Stimulated activated CD4-positive, alpha-beta T cell treated with anti-CD3 and anti-CD28 coated beads, TNF-alpha, amount 100 ng/mL, for 1 hour (primary cell): ENCODE data around the gene LRRC75B.
"Not testable (repeated sequence)": the region's sequence is repeated elsewhere in the genome, so short reads cannot be mapped to it uniquely, and the experiment has no call there.

Source experiments
- DNase-seq, 3 donors: peaks; one replicate each; pipeline ENCODE4 v3.0.0-alpha.2; 2020; ENCODE audit warnings: low read depth in 3 of 3, low spot score in 1 of 3

LRRC75B gene

GRCh38 chr22:24602847-24603769 is 10.2 kb upstream of the LRRC75B start, which contains the start of gene GGT1:
GGT1 (plus strand) TSS chr22:24603193; CDS start chr22:24611082, 7,889 bp downstream.
- DNase-seq = not testable (repeated sequence)

- DNase-seq = not testable (repeated sequence)
Observed at GRCh38 chr22:24602105-24602749, 9.4 kb upstream of the LRRC75B start.

DNA sequence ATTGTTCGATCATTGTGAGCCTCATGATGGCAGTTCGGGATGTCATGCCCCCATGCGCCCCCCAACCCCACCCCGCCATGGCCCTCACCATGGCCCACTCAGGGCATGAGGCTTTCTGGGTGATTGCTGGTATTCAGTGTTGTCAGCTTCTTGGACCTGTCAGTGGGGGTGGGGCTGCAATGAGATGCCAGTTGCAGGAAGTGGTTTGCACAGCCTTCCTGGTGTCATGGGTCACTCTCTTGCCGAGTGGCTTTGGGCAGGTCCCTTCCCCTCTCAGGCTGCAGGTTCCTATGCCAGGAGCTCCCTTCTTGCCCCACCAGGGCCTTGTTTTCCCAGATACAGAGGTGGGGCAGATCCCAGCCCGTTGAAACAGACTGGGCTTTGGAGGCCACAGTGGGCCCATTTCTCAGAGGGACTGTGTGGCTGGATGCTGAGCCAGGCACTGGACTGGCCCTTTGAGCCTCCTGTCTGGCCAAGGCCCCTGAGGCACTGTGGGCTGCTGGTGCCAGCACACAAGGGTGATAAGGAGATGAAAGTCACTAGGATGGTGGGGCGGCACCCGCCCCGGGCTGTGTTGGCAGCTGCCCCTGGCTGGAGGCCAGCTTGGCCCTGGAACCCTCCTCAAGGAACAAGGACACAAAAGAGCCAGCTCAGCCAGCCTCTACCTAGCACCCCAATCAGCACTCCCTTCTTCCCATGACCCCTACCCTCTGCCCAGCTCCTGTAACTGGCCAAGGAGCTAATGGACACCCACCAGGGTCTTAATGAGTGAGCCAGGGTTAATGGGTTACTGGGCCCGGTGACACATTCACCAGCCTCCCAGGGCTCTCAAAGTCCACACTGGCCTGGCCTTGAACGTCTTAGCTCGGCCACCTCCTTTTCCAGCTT is 8.6 kb upstream of the LRRC75B start:
- no peak for DNase-seq

DNA sequence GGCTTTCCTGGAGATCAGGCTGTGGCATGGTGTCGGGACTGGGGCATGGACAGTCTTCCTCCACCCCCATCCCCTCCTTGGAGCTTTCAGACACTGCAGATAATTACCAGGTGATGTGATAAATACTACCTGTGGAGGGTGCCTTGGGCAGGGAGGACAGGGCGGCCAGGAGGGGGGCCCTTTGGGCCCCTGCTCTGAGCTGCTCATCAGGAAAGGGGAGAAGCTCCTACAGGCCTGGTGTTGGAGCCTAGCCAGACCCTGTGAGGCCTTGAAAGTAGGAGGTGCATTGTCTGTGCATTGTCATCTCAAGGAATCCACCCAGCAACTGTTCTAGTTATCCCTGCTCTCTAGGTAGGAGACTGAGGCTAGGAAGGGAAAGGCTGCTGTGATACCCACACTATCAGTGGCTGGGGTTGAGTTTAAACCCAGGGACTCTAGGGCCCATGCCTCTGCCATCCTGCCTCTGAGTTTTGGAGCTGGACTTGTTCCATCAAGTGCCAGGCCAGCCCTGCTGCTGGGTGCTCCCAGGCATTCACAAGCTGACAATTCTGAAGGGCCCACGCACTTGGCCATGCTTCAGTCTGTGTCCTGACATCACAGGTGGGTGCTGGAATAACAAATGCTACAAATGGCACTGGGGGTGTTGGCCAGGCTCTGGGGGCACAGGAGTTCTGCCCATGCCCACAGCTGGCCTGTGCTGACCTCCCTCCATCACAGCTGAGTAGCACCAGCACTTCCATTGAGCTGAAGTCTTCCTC is 7.3 kb upstream of the LRRC75B start:
- not testable (repeated sequence) for DNase-seq

- no peak for DNase-seq
Observed at GRCh38 chr22:24599514-24599913, 6.6 kb upstream of the LRRC75B start.

GRCh38 chr22:24597076-24597475 is 4.2 kb upstream of the LRRC75B start:
- not testable (repeated sequence) for DNase-seq

GRCh38 chr22:24595863-24596262 is 3.0 kb upstream of the LRRC75B start:
- DNase-seq = no peak

- no peak for DNase-seq
Observed at GRCh38 chr22:24595228-24595627, 2.4 kb upstream of the LRRC75B start.

- no peak for DNase-seq
Observed at GRCh38 chr22:24594569-24595120, 1.8 kb upstream of the LRRC75B start.

GRCh38 chr22:24593836-24594568 is 1.1 kb upstream of the LRRC75B start:
- DNase-seq = no peak

DNA sequence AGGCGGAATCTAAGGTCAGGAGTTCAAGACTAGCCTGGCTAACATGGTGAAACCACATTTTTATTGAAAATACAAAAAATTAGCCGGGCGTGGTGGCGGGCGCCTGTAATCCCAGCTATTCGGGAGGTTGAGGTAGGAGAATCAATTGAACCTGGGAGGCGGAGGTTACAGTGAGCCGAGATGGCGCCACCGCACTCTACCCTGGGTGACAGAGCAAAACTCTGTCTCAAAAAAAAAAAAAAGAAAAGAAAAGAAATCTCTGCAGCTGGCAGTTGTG is 624 bp upstream of the LRRC75B start:
- DNase-seq = not testable (repeated sequence)

GRCh38 chr22:24592058-24592850 is 619 bp downstream of the LRRC75B start:
- no peak for DNase-seq

DNA sequence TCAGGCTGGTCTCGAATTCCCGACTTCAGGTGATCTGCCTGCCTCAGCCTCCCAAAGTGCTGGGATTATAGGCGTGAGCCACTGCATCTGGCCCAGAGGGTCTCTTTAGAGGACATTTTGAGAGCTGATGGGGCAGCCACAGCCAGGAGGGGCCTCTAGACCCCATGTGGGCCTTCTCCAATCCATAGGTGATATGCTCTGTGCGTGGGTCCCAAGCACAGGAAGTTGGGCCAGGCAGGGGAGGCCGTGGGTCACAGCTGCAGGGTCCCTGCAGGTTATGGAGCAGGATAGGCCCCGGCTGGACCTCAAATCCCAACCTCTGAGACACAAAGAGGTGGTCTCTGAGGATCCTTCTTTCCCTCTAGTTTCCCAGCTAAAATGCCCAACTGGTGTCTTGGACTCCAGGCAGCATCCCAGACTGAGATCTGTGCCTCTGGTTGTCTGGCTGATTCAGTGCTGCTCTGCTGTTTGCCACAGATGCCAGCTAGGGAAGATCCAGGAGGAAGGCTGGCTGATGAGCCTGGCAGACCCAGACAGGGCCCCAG is 1.5 kb downstream of the LRRC75B start:
- DNase-seq = no peak

- no peak for DNase-seq
Observed at GRCh38 chr22:24590596-24591173, 2.2 kb downstream of the LRRC75B start.

DNA sequence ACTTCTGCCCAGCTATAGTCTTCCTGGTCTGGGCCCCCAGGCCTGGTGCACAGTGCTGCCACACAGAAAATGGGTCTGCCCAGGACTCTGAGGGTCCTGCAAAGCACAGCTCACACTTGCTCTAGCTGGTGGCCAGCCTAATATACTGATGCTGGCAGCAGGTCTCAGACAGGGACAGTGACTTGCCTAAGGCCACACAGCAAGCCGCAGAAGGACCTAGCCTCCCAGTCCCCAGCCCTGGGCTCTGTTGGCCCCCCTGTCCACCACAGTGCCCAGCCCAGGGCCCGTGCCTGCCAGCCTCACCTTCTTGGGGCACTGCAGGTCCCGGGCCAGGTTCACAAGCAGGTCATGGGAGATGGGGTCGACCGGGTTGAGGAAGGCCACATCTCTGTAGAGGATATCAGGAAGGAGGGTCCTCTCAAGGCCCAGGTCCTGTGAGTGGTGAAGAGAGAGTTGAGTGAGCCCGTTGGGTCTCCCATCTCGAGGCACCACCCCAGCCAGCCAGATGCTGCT is 3.3 kb downstream of the LRRC75B start:
- DNase-seq = no peak

GRCh38 chr22:24588757-24589481 is 4.0 kb downstream of the LRRC75B start:
- DNase-seq = no peak

DNA sequence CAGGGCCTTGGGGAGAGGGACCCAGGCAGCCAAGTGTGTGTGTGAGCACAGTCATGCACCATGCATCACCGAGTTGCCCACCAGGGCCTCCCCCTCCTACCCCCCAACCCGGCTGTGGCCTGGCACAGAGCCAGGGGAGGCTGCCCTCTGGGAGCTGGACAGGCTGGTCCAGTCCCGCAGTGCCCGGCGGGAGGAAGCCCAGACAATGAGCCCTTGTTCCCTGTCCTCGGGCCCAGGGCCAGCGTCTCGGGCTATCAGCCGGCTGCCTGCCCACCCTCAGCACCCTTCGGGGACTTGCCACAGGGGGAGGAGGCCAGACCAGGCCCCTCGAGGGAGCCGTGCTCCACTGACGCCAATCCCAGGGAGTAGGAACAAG is 4.5 kb downstream of the LRRC75B start:
- DNase-seq = no peak

DNA sequence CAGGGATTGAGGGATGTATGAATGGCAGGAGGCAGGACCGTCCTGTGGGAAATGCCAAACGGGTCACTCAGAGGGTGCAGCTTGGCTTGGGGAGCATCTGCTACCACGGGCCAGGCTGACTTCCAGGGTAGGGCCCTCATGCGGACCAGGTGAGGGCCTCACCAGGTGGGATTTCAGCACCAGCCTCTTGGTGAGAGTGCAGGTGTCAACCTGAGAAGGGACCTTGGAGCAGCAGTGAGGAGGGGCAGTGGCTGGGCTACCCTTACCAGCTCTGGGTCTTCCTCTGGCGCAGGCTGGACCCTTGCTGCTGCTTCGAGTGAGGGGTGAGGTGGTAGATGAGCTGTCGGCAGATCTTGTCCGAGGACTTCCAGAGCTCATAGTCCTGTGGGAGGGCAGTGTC is 4.9 kb downstream of the LRRC75B start:
- DNase-seq = no peak
